HG02973 (cell line): ENCODE data around the gene SCAI.
"Not testable (repeated sequence)": the region's sequence is repeated elsewhere in the genome, so short reads cannot be mapped to it uniquely, and the experiment has no call there.

ENCODE experiments used
- ATAC-seq: cut with Tn5 transposase; IDR thresholded peaks from one replicate; pipeline ENCODE4 v1.9.1; 2021; ENCODE audit warnings: moderate library complexity; ENCODE audit not compliant: unreplicated experiment

Gene SCAI

GRCh38 chr9:124950050-124950718, 193.1 kb downstream of the SCAI start:
- ATAC-seq = no peak

GRCh38 chr9:124949387-124949786, 193.9 kb downstream of the SCAI start:
- ATAC-seq = no peak

GRCh38 chr9:124947727-124948391, 195.5 kb downstream of the SCAI start:
- no peak for ATAC-seq

DNA sequence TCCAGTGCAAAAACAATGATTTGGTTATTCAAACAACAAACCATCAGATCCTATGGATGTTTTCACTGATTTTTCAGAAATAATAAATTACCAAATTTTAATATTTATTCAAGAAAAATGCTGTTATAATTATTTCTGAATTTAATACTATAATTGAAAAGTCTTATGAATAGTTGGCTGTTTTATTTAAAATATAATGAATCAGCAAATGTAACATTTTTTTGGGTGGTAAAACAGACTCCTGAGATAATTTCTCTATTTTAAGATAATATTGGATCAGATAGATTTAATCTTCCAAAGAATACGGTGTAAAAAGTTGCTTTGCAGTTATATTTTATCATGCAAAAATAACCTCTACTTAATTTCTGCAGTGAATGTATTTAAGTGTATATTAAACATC, 197.2 kb downstream of the SCAI start:
- ATAC-seq = no peak

DNA sequence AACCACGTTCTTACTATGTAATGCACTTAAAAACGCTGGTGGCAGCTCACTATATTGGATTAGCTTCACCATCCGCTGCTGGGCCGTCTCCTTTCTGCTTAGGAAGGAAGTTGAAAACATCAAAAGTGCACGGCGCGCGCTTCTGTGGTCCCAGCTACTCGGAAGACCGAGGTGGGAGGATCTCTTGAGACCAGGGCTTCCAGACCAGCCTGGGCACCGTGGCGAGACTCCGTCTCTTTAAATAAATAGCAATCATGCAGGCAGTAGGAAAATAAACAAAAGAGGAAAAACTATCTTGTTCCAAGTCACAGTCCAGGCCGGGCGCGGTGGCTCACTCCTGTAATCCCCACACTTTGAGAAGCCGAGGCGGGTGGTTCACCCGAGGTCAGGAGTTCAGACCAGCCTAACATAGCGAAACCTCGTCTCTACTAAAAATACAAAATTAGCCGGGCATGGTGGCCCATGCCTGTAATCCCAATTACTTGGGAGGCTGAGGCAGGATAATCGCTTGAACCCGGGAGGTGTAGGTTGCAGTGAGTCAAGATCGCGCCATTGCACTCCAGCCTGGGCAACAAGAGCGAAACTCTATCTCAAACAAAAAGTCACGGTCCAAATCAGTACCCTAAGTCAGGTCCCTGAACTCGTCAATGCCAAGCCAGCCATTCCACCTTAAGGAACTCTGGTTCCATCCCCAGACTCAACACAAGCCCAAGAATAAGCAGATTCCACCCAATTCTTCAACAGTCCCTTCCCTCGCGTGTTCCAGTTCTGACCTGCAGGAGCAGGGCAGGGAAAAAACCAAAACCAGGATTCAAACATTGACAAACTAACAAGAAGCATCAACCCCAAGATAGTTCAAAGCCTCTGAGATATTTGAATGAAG, 201.4 kb downstream of the SCAI start:
- ATAC-seq = peak; percentile 18

- peak; percentile 73 for ATAC-seq
Measured at GRCh38 chr9:124940894-124941678, 202.2 kb downstream of the SCAI start, which contains the start of gene GOLGA1. TSS of gene GOLGA1 (minus strand) at chr9:124941083. CDS start at chr9:124938711, 2,372 bp downstream.

- ATAC-seq = peak; percentile 35
Measured at GRCh38 chr9:124940521-124940893, 202.8 kb downstream of the SCAI start.

GRCh38 chr9:124939944-124940343, 203.4 kb downstream of the SCAI start:
- no peak for ATAC-seq

DNA sequence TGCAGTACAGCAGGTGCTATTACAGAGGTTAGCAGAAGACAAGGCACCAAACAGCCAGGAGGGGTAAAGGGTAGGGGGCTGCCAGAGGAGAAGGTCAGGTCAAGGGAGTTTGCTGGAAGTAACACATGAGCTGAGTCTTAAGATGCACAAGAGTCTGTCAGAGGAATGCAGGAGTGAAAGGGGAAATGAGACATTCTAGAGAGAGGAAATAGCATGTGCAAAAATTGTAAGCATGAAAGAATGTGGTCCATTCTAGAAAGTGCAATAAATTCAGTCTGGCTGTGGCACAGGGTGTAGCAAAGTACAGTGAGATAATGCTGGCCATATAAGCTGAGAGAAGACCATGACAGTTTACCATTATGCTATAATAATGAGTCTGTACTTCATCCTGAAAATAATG, 209.0 kb downstream of the SCAI start:
- no peak for ATAC-seq

DNA sequence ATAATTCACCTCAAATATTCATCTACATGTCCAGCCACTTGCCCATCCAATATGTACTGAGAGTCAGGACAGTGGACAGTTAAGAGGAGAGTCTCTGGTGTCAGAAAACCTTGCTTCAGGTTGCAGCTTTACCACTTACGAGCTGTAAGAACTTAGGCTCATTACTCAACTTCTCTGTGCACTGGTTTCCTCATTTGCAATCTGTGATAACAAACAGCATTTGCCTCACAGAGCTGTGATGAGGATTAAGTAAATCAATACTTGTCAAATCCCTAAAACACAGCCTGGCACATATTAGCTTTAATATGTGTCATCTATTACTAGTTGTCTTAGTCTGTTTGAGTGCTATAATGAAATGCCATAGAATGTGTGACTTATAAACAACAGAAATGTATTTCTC, 211.0 kb downstream of the SCAI start:
- ATAC-seq = no peak

GRCh38 chr9:124929464-124929863, 213.9 kb downstream of the SCAI start:
- ATAC-seq = no peak

DNA sequence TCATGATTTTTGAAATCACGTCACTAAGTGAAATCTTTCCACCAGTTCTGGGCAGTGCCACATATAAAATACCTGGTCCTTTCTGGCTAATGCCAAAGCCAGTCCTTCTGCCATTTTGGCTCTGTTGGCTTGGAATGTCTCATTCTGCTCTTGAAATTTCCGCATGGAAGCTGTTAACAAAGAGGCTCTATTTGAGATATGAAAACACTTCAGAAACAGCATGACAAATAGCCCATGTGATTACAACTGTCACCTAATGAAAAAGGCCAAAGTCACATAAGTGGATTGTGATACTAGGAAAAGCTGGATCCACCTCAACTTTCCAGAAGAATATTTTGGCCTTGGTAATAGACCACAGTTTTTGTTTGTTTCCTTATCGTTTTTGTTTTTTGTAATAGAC, 215.2 kb downstream of the SCAI start:
- ATAC-seq = no peak

DNA sequence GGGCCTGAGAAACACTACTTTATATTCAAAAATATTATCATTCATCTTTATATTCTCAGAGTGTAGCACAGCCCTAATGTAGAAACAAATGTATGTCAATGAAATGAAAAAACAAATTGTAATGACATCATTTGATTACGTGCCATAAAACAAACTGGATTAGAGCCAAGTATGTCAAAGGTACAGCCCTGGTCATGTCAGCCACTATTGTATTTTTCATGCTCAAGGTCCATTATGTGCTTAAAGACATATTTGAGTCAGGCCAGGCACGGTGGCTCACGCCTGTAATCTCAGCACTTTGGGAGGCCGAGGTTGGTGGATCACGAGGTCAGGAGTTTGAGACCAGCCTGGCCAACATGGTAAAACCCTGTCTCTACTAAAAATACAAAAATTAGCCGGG, 222.9 kb downstream of the SCAI start:
- not testable (repeated sequence) for ATAC-seq

DNA sequence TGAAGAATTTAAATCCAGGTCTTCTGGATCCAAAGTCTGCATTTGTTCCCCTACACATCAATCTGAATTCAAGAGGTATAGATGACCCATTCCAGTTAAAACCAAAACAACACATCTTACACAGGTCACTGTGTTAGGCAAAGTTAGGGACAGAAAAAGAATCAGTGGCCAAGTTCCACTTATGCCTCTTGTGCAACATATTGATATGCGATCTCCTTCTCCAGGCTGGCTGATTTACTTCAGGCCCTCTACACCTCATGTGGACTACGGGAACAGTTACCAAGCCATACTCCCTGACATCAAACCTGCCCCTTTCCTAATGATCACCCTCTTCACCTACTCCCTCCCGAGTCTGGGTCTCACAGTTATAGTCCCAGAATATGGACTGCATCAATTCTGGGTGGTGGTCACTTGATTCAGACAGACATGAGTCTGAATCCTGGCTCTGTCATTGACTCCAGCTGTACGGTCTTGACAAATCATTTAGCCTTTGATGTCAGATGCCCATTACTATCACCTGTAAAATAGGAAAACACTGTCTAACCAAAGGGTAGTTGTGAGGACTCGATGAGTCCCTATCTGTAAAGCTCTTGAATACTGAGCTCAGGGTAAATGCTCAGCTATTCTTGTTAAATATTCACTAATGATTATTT, 228.4 kb downstream of the SCAI start:
- no peak for ATAC-seq

GRCh38 chr9:124913378-124913777, 229.9 kb downstream of the SCAI start:
- ATAC-seq = no peak

DNA sequence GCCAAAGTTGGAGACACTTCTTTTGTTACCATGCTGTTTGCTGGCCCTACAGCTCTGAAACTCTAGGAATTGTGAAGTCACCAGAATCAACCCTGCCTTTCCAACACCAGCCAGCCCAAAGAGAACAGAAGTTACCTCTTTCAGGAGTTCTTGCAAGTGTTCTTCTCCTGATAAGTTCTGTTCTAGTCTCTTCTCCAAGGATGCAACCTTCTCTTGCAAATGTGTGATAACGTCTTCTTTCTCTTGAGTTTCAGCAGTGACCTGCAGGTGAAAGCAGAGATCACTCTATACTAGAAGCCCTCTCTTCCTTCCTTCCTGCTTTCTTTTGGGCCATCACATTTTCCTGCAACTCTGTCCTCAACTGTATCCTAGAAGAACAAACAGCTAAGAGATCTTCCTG, 231.6 kb downstream of the SCAI start:
- no peak for ATAC-seq

DNA sequence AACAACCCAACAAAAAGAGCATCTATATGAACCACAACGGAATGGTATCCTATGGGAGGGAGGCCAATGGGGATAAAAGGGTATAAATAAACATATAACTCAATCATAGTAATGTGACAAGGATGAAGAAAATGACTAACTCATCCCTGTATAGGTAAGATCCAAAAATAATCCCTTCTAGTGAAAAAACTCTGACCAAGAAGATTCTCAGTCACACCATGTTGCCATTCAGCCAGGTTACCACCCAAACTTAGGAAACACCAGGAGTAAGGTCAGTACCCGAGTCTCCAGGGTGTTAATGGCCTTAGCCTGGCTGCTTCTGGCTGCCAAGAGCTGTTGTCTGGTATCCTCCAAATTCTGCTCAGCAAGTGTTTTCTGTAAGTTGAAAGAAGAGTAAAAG, 235.2 kb downstream of the SCAI start:
- no peak for ATAC-seq

DNA sequence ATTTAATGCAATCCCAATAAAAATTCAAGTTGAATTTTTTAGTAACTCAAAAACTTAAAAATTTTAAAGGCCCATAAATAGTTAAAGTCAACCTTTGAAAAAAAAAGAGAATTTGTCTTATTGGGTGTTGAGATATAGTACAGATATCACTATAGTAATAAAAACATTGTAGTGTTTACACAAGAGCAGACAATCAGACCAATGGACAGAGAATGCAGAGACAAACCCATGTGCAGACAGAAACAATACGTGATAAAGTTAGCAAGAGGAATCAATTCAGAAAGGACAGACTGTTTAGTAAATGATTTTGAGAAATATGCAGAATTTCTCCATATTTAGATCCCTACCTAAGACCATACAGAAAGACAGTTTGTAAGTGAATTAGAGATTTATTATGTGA, 236.4 kb downstream of the SCAI start:
- ATAC-seq = no peak

DNA sequence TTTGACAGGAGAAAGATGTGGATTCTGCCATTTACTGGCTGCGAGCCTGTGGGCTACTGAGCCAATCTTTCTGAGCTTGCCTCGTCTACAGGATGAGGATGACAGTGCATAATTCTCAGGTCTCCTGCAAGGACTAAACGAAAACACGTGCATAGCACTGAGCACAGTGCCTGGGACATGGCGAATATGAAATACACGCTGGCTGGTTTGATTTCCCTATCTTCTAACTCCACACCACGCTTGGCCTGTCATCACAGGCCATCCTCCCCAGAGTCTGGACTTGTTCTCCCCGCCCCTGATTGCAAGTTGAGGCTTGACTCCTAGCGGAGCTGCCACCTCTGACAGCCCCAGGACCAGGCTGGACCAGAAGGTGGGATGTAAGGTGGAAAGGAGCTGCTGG, 243.5 kb downstream of the SCAI start:
- ATAC-seq = no peak
